IPS DF 19.7 (cell line): ENCODE measurements around the gene TRIO.
"Not testable (repeated sequence)": the region's sequence is repeated elsewhere in the genome, so short reads cannot be mapped to it uniquely, and the experiment has no call there.

Experiments
- DNase-seq: peaks from one replicate; pipeline ENCODE4 v3.0.0-alpha.2; 2013; ENCODE audit warnings: low read depth, low spot score

The TRIO gene

DNA sequence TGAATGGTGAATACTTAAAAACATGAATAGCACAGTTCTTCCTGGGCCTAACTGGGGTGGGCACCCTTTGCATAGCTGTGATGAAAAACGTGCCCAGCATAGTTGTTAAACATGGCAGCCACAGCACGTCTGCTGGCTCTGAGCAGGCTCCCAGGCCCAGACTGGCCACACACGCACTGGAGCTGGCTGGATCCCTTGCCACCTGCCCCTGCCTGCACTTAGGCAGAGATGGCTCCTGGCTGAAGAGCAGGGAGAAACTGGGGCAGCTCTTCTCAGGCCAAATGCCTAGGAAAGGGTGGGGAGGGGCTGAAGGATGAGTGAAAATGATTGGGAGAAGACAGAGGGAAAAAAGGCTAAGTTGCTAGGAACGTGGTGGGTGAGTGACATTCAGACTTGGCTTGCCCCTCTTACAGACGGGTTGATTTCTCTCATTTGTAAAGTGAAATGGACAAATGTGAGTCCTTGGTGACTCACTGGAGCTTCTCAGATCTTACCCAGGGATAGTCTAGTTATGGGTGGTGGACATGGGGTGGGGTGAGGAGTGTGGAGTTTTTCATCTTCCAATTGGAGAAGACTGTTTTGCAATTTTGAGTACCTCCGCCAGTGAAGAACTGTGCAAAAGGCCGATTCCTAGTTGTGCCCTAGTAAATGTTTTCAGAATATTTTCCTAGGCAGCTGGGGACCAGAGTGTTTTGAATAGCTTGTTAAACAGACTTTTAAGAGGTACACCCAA, 42.4 kb downstream of the TRIO start:
- DNase-seq, result no peak

DNA sequence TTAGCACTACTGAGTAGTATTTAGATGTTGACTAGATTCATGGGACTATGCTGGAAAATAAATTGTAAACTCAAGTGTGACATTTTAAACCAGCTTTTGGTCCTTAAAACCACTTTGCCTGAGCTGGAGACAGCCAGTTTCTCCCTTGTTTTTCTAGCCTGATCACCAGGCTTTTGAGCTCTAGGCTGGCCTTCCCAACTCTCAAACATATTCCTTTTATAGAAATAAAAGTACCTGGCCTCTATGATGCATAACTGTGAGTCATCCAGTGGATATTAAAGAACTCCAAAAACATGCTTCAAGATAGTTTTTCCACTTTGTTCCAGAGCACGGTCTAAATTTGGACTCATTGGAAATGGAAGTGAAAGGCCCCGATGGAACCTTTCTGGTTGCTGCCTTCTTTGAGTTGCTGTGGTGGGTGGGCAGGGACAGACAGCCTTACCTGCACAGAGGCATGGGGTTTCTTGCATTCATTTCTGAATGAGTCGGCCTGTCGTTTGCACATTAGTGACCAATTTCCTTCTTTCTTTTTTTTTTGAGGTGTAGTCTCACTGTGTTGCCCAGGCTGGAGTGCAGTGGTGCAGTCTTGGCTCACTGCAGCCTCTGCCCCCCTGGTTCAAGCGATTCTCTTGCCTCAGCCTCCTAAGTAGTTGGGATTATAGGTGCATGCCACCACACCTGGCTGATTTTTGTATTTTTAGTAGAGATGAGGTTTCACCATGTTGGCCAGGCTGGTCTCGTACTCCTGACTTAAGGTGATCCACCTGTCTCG, 43.1 kb downstream of the TRIO start:
- DNase-seq, result no peak

DNA sequence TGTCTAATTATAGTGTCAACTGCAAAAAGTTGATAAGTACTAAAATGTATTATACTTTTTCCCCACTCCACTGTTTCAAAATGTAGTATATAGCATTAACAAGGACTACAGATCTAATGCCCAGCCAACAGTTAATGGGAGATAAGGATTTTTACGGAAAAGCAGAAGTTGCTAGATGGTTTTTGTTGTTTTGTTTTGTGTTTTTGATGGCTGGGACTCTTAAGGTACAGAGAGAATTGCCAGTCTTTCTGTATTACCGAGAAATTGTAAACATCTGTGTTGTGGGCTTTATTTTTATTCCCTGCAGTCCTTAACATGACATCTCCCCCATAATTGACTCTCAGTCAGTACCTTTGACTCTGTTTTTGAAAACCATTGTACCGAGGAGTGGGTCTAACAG, 44.0 kb downstream of the TRIO start:
- DNase-seq, result no peak

- no peak for DNase-seq
Measured at GRCh38 chr5:14187660-14188059, 44.5 kb downstream of the TRIO start.

DNA sequence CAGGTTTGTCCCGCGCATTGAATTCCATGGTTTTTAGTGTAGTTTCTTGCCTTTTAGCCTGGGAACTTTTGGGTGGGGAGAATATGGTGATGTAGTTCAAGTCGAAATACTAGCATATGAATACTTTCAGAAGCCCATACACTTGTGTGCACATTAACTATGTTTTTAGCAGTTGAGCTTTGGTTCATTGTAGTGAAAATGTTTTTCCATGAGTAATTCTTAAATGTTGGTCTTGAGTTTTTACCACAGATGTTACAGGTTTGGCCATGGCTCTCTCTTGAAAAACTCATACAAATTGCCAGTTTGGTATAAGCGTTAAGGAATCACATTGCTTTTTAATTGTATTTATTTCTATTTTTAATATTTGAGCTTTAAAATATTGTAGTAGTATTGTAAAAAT, 45.6 kb downstream of the TRIO start:
- DNase-seq, result no peak

- no peak for DNase-seq
Measured at GRCh38 chr5:14189680-14190079, 46.5 kb downstream of the TRIO start.

- no peak for DNase-seq
Measured at GRCh38 chr5:14190194-14191164, 47.3 kb downstream of the TRIO start.

DNA sequence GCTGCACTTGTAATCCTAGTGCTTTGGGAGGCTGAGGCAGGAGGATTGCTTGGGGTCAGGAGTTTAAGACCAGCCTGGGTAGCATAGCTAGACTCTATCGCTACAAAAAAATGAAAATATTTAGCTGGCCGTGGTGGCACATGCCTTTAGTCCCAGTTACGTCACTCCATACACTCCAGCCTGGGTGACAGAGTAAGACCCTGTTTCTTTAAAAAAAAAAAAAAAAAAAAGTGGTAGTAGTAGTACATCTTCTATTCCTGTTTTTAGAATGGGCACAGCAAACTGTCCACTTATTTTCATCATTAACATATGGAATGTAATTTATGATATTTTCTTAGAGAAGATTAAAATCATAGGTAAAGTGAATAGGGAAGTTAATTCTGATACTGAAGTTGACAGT, 48.2 kb downstream of the TRIO start:
- DNase-seq, result no peak

DNA sequence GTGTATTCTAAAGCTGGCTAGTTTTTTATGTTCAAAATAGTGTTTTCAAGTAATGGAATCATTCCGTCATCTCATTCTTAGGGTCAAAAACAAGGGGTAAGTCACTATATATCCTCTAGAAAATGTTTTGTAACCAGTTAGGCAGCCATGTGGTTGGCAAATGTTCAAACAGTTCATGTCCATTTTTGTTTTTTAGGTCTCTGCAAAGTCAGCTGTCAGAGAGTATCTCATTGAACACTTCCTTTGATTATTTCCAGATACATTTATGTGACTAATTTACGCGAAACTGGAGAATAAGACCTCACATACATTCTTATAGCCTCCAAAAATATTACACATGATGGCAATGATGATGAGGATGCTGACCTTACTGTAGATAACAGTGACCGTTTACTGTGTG, 50.4 kb downstream of the TRIO start:
- no peak for DNase-seq

DNA sequence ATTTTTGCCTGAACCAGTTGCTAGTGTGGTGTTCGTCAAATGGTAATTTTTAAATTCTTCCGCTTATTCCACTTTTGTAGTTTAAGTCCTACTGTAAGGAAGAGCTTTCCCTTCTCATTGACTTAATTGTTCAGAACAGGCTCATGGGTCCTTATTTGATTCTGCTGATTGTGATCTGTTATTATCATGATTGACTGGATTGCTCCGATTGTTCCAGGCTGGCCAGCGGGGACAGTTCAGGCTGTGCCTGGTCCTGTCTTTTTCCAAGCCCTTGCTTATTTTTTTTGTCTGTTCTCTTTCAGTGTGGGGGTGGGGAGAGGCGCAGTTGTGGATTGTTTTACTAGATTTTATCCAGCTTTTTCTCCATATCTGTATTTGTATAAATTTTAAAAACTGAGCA, 52.4 kb downstream of the TRIO start:
- DNase-seq, result no peak

DNA sequence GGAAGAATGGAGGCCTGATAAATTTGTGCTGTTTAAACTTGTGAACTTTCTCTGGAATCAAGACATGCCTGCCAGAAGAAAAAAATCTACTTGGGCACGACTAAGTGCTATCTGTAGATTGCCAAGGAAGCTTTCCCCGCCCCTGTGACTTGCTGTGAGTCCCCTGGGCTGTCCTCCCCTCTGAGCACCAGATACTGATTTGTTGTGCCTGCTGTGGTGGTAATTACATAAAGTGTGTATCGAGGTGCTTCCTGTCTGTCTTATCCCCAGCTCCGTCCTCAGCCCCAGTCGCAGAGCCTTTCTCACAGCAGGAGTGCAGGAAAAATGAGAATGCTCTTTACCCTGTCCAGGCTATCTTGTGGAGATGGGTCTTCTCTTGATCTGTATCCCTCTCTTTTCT, 53.9 kb downstream of the TRIO start:
- DNase-seq, result no peak

GRCh38 chr5:14199902-14200301, 56.8 kb downstream of the TRIO start:
- no peak for DNase-seq

DNA sequence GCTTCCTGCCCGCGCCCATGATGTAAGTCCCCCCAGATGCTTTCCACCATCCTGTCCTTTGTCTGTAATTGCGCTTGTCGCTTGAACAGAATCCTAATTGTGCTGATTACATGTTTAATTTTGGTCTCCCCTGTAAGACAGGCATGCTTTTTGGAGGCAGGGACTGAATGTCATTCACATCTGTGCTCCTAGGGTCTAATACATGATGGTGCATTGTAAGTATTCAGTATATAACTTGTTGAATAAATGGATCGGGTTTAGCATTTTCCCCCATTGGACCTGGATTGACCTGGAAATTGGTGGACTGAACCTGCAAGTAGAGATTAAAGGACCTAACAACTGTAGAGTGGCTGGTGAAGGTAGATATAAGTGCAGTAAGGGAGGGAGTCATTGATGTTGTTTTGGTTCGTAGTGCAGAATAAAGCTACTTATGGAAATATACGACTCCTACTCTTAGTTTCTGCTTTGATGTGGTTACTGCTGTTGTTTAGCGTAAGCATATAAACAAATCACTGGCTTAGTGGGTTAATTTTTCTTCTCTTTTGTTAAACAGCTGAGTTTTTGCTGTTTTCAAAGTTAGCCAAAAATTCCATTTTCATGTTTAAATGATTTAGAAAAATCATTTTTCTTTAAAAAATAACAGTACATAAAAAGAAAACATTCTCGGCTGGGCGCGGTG, 57.3 kb downstream of the TRIO start:
- no peak for DNase-seq

- DNase-seq, result no peak
Measured at GRCh38 chr5:14201325-14202045, 58.3 kb downstream of the TRIO start.

DNA sequence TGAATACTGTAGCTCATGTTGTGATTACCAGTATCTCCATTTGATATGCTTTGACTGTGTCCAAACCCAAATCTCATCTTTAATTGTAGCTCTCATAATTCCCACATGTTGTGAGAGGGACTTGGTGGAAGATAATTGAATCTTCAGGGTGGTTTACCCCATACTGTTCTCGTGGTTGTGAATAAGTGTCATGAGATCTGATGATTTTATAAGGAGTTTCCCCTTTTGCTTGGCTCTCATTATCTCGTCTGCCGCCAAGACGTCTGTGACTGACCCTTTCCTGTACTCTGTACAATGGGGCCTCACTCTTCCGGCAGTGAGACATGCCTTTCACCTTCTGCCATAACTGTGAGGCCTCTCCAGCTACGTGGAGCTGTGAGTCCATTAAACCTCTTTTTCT, 59.3 kb downstream of the TRIO start:
- DNase-seq, result no peak

GRCh38 chr5:14204011-14204670, 61.0 kb downstream of the TRIO start:
- no peak for DNase-seq

GRCh38 chr5:14204785-14205321, 61.7 kb downstream of the TRIO start:
- DNase-seq, result no peak

DNA sequence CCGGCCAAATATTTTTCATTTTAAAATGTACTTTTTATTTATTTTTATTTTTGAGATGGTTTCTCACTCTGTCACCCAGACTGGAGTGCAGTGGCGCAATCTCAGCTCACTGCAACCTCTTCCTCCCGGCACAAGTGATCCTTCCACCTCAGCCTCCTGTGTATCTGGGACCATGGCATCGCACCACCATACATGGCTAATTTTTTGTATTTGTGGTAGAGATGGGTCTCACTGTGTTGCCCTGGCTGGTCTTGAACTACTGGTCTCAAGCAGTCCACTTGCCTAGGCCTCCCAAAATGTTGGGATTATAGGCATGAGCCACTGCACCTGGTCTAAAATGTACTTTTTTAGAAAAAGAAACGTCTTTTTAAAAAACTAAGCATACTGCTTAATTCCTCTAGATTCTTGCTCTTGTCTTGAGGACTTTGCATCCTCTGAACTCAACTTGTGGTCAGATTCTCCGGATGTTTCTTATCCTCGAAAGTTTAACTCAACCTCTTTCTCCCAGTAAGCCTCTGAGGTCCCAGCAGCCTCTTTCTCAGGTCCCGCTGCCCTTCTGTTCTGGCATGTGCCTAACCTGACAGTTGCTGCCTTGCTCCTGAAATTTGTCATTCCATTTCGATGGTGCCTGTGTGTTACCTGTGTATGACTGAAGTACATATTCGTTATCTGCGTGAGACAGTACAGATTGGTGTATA, 63.0 kb downstream of the TRIO start:
- no peak for DNase-seq

DNA sequence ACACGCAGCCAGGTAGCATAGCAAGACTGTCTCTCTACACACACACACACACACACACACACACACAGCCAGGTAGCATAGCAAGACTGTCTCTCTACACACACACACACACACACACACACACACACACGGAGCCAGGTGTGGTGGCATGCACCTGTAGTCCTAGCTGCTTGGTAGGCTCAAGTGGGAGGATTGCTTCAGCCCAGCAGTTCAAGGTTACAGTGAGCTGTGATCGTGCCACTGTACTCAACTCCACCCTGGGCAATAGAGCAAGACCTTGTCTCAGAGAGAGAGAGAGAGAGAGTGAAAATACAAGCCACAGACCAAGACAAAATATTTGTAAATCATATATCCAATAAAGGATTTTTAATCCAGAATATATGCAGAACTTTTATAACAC, 64.3 kb downstream of the TRIO start:
- DNase-seq, result not testable (repeated sequence)
